ENCODE results near the gene PLXNC1.
"Not testable (repeated sequence)": the region's sequence is repeated elsewhere in the genome, so short reads cannot be mapped to it uniquely, and the experiment has no call there.

PLXNC1 gene

DNA sequence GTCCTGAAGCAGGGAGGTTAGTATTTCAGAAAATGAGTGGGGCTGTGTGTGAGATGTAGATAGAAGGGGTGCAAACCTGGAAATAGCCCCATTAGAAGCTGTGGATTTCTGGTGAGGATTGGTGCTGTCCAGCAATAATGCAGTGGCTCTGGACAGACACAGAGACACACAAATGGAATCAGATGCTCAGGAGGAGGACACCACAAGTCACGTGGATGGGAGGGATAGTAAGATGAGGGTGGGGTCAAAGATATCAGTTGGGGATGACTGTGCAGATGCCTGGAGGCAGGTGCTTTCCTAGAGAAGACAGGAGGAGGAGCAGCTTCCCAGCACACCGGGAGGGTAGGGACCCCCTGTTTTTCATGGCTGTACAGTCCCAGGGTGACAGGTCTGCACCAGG is 136.5 kb downstream of the PLXNC1 start:
- in situ Hi-C loops (cut with MboI; ENCODE audit: low sequenced_read_pairs): no loop called here

DNA sequence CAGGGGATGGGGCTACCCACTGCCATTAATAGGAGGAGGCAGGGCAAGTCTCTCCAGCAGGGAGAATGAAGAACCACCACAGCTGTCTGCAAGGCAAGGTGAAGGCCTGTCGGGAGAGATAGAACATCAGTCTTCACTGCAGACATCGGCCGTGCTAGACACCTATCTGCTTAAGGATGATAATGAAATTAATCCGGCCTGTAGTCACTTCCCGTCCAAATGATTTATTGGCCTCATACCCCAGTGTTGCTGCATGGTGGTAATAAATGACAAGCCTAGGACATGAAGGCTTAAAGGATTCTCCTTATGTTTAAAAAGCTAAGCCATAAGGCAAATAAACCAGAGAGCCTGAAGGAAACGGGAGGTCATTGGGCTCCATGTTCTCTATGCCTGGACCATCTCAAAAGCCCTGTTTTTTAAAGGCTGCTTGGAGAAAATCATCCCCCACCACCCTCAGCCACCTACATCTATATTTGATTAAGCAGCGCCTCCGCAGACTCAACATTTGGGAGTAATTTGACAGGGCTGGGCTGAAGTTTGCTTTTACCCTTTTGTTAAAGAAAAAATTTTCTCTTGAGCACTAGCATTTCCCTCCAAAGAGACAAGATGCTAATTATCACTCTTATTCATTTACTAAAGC is 137.7 kb downstream of the PLXNC1 start:
- in situ Hi-C loops (cut with MboI; ENCODE audit: low sequenced_read_pairs): no loop called here

DNA sequence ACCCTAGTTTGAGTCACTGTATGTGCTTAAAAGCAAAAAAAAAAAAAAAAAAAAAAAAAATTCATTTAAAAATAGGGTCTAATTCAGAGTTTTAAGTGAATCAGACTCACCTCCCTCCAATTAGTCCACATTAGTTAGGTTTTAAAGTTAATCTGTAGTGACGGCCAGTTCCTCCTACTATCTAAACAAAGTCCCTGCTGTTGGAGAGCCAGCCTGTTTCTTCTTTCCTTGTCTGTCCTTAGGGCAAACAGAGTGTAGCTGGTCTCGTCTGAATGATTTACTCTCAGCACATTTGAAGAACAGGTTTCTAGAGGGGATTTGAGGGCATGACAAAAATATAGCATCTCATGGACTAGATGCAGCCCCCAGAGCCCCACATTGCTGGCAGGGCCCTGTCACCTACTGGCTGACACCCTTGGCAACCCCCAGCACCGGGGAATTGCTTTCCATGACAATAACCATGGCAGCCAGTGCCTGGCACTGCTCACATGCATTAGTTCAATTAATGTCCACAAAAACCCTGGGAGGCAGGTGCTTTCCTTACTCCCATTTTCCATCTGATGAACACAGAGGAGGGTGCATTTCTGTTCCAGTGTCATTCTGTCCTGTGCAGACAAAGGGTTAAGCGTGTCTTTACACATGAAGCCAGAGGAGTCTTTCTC is 138.3 kb downstream of the PLXNC1 start:
- in situ Hi-C loops (cut with MboI; ENCODE audit: low sequenced_read_pairs): no loop called here

DNA sequence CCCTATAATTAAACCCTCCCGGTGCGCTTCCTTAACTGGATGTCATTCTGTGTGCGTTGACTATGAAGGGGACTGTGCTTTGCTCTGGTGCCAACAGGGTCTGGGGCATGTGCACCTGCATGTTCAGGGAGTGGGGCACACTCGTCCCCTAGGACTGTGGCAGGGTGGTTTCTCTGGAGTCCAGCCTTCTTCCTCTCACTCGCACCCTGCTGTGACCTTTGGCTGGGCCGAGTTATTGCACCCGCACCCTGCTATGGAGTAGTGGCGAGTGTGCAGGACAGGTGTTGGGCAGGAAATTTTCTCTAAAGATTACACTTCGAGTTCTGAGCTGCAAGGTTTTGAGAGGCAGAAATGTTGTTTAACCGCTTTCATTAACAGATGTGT is 138.9 kb downstream of the PLXNC1 start:
- in situ Hi-C loops (cut with MboI; ENCODE audit: low sequenced_read_pairs): no loop called here

DNA sequence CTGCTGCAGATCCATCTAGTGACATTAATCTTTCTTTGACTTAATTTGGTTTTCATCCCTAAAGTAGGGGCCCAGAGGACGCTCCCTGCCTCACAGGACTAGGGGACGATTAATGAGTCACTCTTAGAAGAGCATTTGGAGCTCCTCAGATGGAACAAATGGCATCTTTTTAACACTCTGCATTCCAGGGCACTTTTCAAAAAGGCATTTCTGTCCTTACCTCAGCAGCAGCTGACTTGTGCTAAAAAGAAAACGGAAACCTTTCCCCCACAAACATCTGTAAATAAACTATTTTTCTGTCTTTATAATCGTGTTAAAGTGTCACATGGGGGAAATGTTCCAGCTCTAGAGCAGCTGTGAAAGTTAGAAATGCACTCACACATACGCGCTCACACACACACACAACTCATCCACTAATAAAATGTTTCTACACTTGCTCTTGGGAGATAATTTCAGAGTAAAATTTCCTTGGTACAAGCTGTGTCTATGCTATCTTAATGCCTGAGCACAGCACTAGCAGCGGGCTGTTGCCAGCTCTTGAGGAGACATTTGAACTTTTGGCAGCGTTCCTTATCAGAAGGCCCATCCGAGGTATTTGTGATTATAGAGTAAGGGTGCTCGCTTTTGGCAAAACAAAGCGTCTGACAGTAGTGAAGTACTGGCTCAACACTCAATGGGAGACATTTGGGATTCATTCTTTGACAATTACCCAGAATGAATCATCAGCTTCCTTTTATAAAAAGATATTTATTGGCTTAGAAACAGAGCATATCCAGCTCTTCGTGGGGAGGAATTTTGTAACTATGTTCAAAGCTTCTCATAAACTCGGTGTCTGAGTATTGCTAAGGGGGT is 141.3 kb downstream of the PLXNC1 start:
- in situ Hi-C loops (cut with MboI; ENCODE audit: low sequenced_read_pairs): no loop called here

DNA sequence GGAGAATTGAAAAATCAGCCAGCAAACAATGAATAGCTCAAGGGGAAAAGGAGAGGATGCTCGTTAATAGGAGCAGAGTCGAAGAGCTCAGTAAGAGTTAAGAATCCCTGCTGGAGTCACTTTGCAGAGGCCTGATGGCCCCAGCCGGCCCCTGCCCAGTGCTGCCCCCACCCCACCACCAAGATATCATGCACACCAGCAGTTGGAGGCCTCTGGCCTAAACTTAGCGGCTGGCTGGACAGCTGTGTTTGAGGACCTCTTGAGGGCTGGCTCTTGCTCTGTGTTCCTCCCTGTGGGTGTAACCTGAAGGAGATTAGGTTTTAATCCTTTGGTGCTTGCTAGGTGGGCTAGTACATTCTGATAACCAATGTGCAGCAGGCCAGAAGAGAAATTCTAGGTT is 142.0 kb downstream of the PLXNC1 start:
- in situ Hi-C loops (cut with MboI; ENCODE audit: low sequenced_read_pairs): no loop called here

DNA sequence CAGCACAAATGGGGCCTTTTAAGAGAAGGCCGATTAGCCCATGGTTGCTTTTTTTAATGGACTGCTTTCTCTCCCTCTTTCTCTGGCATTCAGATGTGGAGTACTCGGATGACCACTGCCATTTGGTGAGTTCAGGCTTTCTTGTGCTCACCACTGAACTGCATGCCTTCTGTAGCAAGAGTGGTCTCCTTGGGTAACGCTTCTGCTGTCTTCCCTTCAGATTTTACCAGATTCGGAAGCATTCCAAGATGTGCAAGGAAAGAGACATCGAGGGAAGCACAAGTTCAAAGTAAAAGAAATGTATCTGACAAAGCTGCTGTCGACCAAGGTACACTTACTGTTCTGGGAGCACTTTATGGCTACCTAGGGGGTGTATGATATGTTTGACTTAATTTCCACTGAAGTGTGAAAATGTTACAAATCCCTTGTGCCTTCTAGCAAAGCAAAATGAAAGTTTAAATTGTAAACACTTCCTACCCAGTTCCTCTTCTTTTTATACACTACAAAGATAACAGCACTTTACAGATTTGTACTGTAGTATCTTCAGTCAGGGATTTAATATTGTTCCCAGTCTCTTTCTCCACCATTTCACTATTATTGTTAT is 148.8 kb downstream of the PLXNC1 start:
- in situ Hi-C loops (cut with MboI; ENCODE audit: low sequenced_read_pairs): no loop called here

DNA sequence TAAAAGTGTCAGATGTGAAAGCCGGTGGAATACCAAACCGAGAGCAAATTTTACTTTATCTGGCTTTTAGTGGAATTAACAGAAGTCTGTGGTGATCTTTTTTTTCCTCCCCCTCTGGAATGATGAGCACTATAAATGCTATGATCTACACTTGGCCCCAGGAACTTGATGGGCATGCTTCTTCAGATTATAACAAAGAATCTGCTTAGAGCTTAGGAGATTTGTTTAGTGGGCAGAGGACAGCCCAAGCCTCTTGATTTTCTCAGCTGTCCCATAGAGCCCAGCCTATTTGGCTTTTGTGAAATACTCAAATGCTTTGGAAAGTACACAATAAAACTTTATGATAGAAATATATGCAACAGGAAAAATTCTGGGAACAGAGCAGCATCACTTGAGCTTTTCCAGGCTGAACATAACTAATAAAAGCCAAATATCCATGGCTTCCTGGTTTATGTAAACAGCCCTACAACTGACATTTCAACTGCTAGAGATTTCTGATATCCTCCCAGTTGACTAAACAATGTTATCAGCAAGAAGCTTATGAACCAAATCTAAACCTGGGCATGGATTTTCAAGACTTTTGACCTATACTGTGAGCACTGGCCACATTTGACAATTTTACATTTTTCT is 149.6 kb downstream of the PLXNC1 start:
- in situ Hi-C loops (cut with MboI; ENCODE audit: low sequenced_read_pairs): no loop called here

DNA sequence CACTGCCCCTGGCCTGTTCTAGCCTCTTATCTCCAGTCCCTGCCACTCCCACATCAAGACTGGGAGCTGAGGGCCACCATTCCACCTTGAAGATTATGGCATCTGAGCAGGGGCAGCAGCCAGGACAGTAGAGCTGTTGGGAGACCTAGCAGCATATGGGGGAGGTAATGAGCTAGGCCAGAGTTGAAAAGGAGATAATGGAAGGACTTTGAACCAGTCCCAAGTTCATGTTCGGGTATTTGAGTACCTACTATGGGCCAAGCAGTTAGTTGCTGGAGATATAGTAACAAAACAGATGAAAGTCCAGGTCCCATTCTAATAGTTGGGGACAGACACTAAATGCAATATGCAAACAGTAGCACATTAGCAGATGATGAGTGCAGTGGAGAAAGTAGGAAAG is 151.5 kb downstream of the PLXNC1 start:
- in situ Hi-C loops (cut with MboI; ENCODE audit: low sequenced_read_pairs): no loop called here

DNA sequence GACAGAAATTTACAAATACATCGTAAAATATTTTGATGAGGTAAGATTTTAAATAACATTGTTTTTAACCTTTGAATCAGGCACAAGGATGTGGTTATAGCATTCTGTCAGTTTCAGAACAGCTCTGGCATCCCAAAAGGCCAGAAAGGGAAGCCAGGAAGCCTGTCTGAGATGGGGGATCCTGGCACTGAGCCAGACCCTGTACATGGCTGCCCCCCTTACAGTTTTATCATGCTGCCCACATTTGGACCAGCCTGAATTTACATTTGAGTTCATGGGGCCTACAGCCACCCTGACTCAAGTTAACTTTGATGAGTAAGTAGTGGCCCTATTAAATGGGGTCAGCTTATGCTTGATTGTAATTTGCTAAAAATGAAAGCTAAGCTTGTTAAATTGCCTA is 155.6 kb downstream of the PLXNC1 start:
- in situ Hi-C loops (cut with MboI; ENCODE audit: low sequenced_read_pairs): no loop called here

DNA sequence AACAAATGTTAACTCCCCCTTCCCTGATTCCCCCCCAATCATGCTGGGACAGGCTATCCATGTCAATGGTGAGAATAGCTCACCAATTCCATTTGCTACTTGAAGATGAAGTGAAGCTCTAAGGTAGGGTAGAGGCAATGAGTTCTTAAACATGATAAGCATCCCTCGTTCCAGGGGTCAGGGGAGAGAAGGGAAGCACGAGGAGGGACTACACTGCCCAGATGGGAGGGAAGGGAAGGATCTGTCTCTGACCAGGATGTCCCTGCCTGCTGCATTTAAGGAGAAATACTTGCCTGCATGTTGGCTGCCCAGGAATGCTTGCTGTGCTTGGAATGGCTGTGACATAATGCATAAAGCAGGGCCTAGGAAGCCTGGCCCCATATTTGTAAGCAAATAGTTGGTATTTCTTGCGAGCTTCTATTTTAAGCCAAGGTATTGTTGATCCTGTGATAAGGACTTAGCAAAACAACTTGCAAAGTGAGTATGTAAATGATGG is 156.2 kb downstream of the PLXNC1 start:
- in situ Hi-C loops (cut with MboI; ENCODE audit: low sequenced_read_pairs): no loop called here

DNA sequence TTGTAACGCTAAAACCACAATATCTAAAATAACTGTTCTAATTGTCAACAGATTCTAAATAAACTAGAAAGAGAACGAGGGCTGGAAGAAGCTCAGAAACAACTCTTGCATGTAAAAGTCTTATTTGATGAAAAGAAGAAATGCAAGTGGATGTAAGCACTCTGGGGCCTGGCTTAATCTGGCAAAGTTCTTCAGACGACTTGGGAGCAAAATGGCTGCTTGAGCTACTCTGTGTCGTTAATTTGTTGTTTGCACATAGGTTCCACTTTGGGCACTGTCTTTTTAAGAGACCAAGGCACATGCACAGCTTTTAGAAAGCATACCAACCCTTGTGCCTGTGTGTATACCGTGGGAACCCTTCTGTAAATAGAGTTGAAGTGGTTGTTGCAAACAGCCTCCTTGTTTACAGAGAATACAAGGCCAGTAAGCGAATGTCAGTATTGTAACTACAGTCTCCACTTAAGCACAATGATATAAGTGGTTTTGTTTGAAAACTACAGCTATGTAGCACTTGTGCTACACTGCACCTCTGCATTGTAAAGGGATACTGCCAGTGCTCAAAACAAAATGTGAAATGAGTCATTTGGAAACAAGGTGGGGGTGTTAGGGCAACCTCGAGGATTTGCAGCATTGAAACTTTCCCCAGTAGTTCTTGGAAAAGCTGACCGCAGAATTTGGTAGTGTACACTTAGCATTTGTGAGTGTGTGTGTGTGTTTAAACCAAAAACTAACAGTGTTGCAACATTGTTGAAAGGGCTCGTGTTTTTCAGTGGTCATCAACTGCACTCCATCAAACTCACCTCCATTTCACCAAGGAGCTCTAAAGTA is 157.0 kb downstream of the PLXNC1 start:
- in situ Hi-C loops (cut with MboI; ENCODE audit: low sequenced_read_pairs): no loop called here

DNA sequence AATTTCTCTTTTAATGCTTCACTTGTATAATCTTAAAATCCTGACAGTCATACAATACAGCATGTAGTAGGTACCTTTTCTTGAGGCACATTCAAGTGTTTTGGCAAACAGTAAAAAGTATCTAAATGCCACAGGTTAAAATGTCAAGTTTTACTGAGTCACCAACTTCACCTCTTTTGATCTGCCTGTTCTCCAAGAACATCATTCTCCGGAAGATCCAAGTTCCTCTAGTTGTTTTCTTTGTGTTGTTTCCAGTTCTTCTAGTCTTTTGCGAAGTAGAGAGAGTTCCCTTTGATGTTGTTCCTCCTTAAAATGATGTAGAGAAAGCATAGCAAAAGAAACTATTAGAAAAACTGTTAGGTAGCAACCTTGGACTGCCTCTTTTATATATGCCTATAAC is 160.2 kb downstream of the PLXNC1 start:
- in situ Hi-C loops (cut with MboI; ENCODE audit: low sequenced_read_pairs): no loop called here

DNA sequence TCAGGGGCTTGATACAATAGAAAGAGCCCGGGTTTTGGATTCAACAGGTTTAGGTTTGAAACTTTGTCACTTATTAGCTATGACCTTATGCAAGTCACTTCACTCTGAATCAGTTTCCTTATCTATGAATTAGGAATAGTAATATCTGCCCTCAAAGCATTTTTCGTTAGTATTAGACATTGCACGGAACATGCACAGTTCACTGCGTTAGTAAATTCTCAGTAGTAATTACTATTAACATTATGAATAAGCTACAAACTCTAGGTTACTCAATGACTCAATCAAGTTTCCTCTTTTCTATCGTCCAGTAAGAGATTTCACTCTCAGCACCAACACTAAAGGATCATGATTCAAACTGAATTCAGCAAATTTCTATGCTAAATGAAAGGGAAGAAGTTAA is 161.0 kb downstream of the PLXNC1 start:
- in situ Hi-C loops (cut with MboI; ENCODE audit: low sequenced_read_pairs): no loop called here

DNA sequence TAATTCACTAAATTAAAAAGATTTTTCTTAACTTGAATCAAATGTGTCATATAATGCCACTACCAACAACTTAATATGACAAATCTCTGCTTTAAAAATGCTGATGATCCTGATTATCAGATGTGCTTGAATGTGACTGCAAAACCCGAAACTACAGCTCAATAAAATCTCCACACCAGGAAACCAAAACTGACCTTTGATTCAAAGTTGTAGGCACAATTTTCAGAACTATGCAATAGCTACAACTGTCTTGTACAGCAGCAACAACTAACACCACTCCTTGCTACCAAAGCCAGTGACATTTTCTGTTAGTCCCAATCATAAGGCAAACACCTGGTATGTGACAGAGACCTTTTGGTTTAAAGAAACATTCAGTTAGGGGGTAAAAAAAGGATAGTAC is 164.0 kb downstream of the PLXNC1 start:
- in situ Hi-C loops (cut with MboI; ENCODE audit: low sequenced_read_pairs): no loop called here

DNA sequence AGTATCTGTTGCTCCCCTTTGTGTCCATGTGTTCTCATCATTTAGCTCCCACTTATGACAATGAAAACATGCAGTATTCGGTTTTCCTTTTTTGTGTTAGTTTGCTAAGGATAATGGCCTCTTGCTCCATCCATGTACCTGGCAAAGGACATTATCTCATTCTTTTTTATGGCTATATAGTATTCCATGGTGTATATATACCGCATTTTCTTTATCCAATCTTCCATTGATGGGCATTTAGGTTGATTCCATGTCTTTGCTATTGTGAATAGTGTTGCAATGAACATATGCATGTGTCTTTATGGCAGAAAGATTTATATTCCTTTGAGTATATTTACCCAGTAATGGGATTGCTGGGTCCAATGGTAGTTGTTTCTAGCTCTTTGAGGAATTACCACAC is 168.2 kb downstream of the PLXNC1 start:
- in situ Hi-C loops (cut with MboI; ENCODE audit: low sequenced_read_pairs): not testable (repeated sequence)

DNA sequence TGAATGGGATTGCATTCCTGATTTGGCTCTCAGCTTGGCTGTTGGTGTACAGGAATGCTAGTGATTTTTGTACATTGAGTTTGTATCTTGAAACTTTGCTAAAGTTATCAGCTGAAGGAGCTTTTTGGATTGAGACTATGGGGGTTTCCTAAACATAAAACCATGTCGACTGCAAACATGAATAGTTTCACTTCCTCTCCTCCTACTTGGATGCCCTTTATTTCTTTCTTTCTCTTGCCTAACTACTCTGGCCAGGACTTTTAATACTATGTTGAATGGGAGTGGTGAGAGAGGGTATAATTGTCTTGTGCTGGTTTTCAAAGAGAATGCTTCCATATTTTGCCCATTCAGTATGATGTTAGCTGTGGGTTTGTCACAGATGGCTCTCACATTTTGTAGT is 169.8 kb downstream of the PLXNC1 start:
- in situ Hi-C loops (cut with MboI; ENCODE audit: low sequenced_read_pairs): no loop called here

DNA sequence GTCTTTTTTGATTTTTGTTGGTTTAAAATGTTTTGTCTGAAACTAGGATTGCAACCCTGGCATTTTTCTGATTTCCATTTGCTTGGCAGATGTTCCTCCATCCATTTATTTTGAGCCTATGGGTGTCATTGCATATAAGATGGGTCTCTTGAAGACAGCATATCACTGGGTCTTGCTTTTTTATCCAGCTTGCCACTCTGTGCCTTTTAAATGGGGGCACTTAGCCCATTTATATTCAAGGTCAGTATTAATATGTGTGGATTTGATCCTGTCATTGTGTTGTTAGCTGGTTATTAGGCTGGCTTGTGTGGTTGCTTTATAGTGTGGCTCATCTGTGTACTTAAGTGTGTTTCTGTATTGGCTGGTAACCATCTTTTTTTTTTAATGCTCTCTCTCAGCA is 171.7 kb downstream of the PLXNC1 start:
- in situ Hi-C loops (cut with MboI; ENCODE audit: low sequenced_read_pairs): no loop called here

DNA sequence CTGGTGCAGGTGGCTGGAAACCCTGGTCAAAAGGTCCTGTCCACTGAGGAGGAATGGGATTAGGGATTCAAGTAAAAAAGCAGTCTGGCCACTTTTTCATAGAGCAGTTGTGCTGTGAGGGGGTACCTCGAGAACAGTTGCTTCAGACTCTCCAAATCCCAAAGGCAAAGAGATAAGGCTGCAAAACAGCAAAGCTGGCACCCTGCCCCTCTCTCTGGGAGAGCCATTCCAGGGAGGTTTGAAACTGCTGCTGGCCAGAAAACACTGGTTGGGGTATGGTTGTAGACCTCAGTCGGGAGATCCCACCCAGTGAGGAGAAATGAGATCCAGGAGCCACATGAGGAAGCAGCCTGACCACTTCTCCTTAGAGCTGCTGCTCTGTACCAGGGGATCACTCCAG is 174.0 kb downstream of the PLXNC1 start:
- in situ Hi-C loops (cut with MboI; ENCODE audit: low sequenced_read_pairs): no loop called here

DNA sequence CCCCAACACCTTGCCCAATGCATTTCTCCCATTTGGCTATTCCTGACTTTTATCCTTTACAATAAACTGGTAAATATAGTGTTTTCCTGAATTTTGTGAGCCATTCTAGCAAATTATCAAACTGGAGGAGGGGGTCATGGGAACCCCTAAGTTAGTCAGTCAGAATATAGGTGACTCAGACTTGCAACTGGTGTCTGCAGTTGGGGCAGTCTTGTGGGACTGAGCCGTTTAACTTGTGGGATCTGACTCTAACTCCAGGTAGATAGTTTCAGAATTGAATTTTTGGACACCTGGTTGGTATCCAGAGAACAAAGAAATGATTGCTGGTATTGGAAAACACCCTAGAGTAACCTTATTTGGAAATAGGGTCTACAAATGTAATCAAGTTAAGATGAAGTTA is 177.9 kb downstream of the PLXNC1 start:
- in situ Hi-C loops (cut with MboI; ENCODE audit: low sequenced_read_pairs): no loop called here

Data from HL-60/S4 treated with phorbol 12-myristate 13-acetate at 8.2 ng/mL for 4 days and 3 days (cell line).